SK-N-MC (cell line): ENCODE data around the gene CMTM2.

Source experiments
- EZH2 ChIP-seq: fragments of 200-600 bp; sonication (generic); IDR thresholded peaks from one replicate; pipeline ENCODE4 v1.6.1; 2017; ENCODE audit warnings: antibody characterized with exemption
- POLR2AphosphoS5 ChIP-seq: IDR thresholded peaks from 2 replicates; pipeline ENCODE4 v1.6.1; 2012; ENCODE audit warnings: mild to moderate bottlenecking, low read depth, low read length, borderline replicate concordance

- TF ChIP-seq POLR2AphosphoS5 (no peak), EZH2 (no peak)
Measured at GRCh38 chr16:66600477-66600876, 21.2 kb downstream of the CMTM2 start.
